Fibroblast of skin of back (primary cell): ENCODE results near the gene TSPAN9.
A peak's percentile ranks its signal among the peaks of the same experiment; 100 is the strongest.

Experiments
- DNase-seq: peaks from one replicate; pipeline ENCODE4 v3.0.0-alpha.2; 2013

The TSPAN9 gene

DNA sequence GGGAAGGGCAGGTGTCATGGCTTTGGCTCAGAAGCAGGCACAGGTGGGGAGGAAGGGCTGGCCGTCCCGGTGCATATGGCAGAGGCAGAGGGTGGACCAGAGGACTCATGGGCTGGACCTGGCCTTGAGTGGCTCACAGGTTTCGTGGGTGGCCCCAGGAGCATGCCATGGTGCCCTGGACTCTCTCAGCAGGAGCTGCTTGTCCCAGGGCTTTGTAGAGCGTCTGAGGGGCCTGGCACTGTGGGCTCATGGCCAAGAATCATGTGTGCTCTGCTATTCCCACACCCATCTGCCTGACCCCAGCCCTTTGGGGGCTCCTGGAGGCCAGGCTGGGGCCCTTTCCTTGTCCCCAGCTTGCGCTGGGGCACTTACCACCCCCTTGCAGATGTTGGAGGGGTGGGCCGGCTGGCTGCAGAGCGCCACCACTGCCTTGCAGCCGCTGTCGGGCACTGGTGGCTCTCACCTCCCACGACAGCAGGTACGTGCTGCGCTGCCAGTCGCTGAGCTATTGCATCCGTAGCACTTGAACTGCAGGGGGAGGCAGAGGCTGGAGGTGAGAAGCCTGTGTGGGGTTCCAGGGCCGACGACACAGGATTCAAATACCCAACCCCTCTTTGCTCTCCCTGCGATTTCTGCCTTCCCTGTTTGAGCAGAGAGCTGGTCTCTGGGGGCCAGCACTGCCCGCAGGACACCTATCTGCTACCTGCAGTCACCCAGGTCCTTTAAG lies 226.4 kb downstream of the TSPAN9 start:
- no peak for DNase-seq

DNA sequence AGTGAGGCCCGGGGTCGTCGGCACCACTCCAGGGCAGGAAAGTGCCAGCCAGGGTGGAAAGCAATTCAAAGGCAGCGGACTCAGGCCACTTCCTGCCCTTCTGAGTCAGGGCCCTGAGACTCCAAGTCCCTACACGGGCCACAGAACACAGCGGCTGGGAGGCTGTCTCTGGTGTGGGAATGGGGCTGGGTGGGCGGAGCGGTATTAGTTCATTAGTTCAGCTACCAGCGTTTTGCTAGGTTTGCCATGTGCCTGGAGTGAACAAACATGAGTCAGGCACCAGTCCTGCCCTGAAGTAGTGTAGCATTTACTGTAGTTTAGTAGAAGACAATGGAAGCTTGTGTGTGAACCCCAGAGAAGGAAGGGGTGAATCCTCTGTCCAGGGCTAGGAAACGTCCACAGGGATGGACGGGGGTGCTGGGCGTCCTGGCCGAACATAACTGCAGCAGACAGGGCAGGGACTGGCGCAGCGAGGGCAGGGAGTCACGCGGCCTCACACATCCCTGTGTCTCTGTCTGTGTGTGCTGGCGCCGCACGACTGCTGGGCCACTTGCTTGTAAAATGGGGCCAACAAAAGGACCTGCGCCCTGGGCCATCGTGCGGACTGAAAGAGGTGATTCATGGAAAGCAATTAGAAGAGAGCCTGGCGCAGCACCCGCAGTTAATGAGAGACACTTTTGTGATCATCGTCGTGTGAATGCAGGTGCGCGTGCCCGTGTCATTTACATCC lies 227.4 kb downstream of the TSPAN9 start:
- DNase-seq = peak; percentile 90

DNA sequence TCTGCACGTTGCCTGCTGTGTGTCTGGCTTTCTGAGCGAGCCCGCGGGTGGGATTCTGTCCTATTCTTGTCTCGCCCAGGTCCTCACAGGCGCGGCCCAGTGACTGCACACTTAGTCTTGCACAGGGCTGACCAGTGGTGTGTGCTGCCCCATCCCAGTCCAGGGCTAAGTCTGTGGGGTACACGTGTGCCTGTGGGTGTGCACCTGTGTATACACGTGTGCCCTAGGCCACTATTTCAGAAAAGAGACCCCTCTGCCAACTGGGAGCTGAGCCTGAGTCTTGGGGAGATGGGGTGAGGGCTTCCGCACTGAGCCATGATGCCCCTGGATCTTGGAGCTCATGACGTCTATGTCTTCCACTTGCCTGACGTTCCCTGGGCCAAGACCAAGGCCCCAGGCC lies 228.3 kb downstream of the TSPAN9 start:
- DNase-seq = no peak

DNA sequence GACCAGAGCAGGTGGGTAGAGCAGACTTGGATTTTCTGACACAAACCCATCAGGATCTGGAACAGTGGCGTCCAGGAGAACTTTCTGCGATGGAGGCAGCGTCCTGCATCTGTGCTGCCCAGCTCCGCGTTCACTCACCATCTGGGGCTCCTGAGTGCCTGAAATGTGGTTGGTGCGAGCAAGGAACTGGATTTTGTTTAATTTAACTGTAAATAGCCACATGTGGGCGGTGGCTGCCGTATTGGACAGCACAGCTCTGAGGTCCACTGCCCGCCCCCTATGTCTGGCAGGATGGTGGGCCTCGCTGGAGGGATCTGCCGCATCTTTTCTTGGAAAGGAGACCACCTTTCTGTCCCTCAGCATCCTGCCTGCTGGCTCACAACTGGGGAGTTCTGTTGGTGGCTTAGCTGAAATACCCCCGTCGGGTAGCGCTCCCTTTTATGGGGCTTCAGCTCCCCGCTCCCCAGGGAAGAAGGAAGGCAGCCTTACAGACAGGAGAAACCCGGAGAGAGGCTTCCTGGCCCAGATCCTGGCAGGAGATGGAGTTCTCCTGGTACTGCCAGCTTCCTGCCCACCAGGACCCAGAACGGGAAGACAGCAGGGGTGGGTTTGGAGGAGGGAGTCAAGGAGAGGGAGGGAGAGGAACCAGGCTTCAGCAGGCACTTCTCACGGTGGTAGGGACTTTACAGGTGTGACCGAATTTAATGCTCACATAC lies 228.9 kb downstream of the TSPAN9 start:
- no peak for DNase-seq

DNA sequence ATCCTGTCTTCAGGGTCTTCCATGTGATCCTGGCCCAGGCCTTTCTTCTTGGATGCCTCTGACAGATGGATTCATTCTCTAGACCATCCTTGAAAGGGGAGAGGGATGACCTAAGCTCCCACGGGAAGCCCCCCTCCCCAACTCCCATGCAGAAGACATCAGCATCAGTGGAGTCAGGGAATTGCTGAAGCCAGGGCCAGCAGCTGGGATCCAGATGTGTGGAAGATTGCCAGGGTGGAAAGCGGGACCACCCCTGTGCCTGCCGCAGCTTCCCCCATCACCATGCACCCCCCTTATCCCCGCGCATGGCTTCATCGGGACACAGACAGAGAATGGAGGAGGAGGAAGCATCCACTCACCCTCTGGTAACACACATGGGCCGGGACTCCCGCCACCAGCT lies 230.2 kb downstream of the TSPAN9 start:
- no peak for DNase-seq

DNA sequence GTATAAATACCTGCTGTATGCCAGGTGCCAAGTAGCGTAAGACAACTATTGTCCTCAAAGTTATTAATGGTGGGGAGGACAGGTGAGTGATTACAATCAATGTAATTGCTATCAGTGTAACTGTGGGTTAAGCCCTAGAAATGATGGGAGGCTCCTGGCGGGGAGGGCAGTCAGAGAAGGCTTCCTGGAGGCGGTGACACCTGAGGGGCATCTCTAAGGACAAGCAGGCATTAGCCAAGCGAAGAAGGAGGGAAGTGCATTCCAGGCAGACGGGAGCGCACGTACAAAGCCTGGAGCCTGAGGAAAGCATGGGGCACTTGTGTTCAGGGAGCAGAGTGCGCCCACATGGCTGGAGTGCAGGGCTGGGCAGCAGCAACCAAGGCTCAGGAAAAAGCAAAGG lies 230.9 kb downstream of the TSPAN9 start:
- DNase-seq = no peak

DNA sequence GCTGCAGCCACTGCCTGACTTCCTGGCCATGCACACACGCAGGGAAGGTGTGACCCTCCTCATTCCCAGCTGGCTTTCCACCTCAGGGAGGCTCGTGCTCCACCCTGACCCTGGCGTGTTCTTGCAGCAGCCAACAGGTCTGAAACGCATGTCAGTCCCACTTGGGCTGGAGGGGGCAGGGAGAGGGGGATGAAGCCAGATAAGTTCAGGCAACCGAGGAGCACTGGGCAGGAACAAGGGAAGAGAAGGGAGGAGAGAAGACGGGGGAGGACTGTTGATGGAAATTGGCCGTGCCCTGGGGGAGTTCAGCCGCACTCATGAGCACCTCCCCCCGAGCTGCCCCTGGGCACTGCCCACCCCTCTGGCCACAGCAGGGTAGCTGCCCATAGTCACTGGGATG lies 231.4 kb downstream of the TSPAN9 start:
- no peak for DNase-seq

DNA sequence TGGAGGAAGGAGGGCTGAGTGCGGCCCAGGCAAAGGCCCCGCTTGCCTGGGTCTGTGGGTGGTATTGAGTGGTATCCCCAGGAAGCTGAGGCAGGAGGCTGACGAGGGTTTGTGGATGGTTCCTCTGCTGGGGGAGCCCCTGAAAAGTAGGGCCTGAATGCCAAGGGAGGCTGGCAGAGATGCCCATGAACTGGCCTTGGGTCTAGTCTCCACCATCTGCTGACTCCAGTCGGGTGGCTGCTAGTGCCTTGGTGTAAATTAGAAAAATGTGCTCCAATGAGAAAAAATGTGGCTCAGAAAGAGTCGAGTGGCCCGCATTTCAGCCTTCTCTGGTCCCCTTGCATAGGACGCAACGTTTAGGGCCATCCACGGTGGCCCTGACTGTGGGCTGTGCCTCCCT lies 232.6 kb downstream of the TSPAN9 start:
- DNase-seq = no peak

DNA sequence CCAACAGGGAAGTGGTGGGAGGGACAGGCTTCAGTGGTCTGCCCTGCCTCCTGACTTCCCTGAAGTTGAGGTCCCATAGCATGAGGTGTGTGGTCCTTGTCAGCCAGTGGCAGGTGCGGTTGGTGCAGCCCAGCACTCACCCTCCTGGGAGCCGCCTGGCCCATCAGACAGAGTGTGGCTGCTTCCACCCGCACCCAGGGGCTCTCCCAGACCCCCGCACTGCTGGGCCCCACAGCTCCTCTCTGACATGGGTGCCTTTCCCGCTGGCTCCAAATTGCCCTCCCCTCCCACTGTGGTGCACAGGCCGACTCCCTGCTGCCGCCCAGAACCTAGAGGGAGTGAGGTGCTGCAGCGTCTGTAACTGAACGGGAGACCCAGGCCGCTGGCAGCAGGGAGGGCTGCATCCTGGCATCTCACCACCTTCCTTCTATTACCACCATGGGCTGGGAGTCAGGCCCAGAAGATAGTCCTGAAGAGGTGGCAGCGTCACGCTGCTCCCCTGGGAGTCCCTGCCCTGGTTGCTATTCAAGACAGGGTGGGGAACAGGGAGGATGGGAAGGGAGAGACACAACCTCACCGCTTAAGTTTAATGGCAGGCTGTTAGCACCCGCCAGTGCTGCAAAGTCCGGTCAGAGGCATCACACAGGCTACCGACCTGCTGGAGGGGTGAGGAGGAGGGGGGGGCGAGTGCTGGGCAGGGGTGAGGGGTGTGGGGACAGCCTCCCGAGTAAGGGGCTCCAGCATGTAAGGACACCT lies 233.3 kb downstream of the TSPAN9 start:
- DNase-seq = no peak

DNA sequence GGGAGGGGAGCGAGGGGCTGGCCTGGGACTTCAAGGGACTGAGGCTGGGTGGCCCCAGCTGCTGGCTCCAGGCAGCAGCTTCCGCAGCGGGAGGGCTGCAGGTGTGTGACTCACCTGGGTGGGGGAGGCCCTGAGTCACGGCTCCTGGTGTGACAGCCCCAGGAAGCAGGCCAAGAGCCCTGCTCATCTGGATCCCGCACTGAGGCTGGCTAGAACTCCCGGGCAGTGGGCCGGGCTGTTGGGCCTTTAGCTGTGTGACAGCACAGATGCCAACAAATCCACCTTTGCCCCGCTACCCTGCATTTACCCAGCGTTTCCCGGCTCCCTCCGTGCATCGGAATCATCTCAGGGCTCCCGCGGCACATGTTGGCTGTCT lies 233.8 kb downstream of the TSPAN9 start:
- no peak for DNase-seq

DNA sequence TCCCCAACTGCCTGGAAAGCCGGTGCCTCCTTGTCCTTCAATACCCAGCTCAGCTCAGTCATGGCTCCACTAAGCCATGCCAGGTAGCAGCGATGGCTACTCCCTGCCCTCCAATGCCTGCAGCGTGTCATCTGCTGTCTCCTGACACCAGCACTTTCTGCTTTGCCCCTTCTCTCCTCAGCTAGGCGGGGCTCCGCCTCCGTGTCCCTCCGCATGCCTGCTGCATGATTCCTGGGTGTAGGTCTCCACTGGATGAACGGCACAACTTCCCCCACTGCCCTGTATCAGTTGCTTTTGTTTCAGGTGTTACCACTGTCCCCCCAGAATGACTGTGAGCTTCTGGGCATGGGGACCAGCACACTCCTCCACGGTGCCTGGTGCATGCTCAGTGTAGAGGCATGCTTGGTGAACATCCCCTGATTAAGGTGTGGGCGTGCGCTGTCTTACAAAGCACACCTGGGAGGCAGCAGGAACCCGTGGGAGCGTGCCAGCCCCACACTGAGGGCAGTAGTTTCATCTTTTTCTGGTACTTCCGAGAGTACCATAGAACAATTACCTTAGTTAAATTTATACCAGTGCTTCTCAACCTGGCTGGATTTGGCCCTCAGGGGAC lies 234.4 kb downstream of the TSPAN9 start:
- no peak for DNase-seq

DNA sequence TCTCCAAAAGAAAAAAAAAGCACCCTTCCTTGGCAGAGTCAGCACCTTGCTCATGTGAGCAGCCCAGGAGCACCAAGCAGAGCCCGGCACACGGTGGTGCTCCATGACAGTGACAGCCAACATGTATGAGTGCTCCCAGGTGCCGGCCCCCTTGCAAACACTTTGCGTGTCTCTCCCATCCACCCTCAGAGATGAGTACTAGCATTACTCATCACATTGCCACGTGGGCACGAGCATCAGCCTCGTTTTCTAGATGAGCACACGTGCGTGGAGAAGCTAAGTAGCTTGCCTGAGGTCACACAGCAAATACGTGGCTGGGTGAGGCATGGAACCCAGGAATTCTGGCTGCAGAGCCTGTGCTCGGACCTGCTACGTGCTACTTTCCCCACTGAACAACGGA lies 235.9 kb downstream of the TSPAN9 start:
- peak; percentile 65 for DNase-seq

DNA sequence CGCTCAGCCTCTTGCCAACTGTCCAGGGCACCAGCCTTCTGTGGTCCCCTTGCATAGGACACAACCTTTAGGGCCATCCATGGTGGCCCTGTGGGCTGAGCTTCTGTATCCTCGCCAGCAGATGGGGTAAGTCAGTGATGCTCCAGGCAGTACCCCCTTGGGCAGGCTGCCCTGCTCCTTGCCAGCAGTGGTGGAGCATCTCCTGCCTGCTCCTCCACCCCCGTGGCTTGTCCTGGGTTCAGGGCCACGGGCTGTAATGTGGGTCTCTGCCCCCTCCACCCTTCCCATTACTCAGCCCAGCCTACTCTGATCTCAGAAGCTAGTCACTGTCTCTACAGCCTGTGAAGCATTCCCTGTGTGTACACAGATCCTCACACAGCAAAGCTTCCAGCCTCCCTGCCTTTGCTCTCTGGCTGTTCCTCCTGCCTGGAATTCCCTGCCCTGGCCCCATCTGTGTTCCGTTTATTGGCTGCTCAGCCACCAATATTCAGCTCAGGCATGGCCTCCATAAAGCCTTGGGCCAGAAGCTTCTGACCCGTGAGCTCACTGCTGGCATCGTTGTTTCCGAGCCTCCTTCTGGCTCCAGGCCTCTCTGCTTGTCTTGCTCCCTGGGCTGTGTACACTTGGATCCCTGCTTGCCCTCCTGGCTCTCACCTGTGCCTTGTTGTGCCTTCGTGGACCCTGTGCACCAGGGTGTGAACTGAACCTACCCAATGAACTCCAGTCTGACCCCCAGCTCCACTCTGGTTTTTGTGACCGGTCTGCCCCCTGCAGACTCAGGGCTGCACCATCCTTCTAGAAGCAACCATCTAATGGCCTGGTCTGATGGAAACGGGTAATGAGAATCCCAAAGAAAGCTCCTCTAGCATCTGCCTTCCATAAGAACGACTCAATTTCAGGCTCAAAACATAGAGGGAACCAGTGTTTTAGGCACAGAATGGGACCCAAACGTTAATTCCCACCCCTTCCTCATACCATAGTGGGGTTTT lies 236.8 kb downstream of the TSPAN9 start:
- peak; percentile 24 for DNase-seq

DNA sequence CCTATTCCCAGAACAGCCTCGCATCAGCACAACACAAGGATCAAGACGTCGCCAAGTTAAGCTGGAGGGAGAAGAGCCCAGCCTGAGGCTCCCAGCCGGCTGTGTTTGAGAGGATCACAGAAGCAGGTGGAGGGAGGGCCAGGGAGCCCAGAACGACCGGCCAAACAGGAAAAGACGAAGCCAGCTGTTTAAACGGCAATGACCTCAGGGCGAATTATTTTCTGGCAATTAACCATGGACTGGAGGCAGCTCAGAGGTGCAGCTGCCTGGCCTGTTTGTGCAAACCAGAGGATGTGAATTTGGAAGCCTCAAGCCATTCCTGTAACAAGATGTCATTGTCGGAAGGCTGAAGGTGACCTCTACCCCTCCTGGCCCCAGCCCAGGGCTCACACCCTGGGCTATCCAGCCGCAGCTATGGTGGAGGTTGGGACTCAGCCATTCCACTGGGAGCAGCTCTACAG lies 238.1 kb downstream of the TSPAN9 start:
- no peak for DNase-seq

DNA sequence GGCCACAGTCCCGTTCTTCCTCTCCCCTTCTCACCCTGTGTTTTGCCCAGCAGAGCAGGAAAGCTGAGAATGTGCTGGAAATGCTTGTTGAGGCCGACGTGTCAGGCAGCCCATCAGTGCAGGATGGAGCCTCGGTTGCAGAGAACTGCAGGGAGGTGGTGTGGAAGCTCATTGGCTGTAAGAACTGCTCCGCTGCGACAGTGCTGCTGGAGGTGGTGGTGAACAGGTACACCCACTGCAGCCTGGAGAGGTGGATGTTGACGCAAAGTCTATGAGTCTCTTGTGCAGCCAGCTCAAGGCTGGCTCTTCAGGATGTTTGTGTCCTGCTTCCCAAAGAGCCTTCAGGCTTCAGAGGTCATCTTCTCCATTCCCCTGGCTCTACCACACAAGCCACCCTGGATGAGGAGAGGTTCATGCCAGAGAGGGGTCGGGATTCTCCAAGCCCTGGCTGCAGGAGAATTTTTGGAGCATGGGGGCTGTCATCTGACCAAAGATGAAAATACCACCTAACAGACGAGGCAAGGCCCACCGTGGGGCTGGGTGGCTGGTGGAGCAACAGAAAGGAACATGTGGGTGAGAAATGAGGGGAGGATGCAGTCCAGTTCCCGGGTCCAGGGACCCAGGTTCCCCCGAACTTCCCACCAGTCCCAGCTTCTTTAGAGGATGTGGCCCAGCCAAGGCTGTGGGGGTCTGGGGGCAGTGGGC lies 239.7 kb downstream of the TSPAN9 start:
- DNase-seq = no peak

DNA sequence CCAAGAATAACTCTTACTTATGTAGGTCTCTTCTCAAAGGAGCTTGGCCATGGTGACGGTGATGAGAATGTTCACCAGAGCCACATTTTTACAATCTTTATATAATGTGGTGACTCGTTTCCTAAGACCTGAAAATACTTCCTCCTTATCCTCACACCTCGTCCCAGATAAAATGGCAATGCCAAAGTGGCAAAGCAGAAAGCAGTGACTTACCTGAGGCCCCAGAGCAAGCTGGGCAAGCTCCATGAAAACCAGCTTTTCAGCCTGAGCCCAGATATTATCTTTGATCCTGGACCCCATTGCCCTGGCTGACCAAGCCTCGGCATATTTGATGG lies 240.3 kb downstream of the TSPAN9 start:
- DNase-seq = no peak

DNA sequence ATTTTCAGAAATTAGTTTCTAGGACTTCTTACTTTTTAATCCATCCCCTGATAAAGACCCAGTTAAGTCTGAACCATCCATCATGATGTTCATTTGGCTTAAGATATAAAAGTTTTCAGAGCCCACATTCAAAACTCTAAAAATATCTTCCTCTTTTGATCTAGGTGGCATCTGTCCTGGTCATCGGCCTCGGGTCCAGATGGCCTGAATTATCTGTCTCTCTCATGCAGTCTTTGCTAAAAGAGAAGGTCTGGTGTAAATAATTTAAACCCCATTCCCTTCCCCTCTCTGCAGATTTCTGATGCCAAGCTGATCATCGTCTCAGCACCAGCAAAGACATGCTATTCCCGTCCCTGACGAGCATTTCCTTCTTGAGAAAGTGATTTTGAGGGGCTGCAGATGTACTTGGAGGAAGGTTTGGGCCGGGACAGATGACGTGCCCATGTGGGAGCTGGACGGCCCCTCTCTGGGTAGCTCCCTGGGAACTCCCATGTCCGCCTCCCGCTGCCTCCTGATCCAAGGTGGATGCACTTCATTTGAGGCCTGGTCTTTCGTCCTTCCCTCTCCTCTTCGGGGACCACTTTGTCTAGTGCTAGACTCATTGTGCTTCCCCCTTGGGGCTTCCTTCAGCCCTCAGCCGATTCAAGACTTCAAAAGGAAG lies 240.8 kb downstream of the TSPAN9 start:
- no peak for DNase-seq

DNA sequence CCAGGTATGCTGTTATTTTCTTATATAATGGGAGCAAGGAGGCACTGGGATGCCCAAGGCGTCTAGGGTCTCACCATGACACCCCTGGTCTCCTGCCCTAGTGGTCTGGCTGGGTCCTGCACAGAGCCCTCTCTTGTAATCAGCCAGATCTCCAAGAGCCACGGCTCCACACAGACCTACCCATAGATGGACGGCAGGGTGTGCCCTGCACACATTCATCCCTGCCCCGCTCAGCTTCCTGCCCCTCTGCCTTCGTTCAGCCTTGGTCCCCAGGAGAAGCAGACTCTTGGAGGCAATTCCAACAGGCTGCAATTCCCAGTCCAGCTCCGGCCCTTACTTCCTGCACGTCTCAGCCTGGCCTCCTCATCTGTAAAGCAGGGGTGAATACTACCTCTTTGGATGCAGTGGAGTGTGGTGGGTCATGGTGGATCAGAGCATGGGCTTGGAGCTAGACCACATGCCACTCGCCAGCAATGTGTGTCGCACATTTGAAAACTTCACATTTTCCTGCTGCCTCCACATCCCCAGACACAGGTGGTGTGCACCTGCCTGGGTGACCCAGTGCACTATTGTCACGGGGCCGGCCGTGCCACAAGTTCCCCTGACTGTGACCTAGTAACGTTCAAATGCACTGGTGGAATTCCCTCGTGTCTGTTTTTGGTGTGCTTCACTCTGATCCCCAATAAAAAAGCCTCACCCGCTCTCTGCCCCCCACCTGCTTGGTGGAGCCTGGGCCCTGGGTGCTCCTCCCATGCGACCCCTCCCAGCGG lies 242.7 kb downstream of the TSPAN9 start:
- DNase-seq = no peak

DNA sequence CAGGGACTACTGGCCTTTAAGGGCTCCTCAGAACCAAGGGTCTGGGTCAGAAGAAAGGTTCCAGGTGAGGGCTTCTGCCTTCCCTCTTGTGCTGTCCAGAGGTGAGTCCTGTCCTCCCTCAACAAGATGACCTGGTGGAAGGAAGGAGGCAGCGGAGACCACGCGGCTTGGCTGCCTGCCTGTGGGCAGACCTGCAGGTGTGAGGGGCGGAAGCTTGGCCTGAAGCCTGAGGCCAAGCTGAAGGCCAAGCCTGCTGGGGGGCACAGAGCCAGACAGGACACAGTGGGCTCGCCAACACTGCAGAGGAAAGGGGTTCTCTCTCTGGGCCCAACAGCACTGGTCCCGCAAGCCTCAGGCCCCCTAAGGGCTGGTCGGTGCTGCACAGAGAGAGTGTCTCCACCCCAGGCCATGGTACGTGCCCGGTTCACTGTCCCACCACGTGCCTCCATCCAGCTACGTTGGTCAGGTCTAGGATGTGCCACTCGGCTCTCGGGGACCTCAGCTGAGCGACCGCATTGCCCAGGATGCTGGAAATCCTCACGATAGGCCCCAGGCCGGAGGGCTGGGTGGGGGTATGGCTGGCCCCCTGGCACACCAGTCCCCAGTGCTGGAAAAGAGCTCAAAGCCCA lies 243.8 kb downstream of the TSPAN9 start:
- DNase-seq = no peak
